ENCODE data around the gene IL1RN. TPM values are rescaled to one million over a fixed set of nuclear protein-coding genes. Genes with fewer than 3 reads are reported as not detected.
A peak's percentile ranks its signal among the peaks of the same experiment; 100 is the strongest.

The IL1RN gene
- total RNA-seq, 1 donor from 2014 or later: 0.57 TPM

DNA sequence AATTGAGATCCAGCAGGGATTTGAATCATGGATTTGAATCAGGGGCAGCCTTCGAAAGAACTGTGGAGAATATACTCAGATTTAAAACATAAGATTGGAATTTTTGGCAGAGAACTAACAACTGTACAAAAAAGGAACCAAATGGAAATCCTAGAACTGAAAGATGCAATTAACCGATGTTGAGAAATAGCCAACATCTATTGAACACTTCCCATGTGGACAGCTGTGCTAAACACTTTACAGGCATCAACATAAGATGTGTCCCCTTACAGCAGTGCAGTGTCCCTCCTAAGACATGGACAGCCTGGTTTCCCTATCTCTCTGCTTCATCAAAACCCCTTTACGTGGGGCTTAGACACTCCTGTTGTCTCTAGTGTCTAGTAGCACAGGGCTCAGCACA lies 3.7 kb upstream of the IL1RN start:
- peak; percentile 47 for ATAC-seq
- intact Hi-C loops (cut with micrococcal nuclease): no loop called here
- DNase-seq: no peak

DNA sequence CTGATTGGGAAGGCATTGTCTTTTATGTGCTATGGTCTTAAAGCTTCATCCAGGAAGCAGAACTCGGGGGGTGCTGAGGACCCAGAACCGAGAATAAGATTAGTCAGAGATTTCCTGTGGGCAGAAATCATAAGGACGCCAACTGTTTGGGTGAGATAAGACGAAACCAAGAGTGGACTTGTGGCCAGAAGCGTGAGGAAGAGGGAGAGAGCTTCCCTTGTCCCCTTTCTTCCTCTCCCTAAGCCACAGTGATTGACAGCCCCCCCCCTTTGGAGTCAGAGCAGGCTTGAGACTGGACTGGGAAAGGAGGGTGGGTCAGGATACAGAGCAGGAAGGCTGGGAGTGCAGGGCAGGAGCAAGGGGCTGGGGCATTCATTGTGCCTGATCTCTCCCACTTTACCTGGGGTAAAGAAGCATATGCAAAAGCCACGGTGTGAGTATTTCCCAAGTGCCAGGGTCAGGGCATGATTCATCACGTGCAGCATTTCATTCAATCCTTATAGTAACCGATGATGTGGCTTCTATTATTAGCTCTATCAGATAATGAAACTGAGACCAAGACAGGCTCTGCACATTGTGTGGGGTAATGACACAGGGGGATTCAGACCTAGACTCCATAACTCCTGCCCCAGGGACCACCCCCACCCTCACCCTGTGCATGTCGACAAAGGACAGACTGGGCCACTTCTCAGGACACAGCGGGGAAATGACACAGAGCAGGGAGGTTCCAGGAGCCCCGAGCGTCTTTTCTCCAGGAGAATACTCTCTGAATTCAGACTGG lies 3.0 kb upstream of the IL1RN start:
- intact Hi-C loops (cut with micrococcal nuclease): no loop called here
- ATAC-seq (peak; percentile 46), DNase-seq (no peak)

DNA sequence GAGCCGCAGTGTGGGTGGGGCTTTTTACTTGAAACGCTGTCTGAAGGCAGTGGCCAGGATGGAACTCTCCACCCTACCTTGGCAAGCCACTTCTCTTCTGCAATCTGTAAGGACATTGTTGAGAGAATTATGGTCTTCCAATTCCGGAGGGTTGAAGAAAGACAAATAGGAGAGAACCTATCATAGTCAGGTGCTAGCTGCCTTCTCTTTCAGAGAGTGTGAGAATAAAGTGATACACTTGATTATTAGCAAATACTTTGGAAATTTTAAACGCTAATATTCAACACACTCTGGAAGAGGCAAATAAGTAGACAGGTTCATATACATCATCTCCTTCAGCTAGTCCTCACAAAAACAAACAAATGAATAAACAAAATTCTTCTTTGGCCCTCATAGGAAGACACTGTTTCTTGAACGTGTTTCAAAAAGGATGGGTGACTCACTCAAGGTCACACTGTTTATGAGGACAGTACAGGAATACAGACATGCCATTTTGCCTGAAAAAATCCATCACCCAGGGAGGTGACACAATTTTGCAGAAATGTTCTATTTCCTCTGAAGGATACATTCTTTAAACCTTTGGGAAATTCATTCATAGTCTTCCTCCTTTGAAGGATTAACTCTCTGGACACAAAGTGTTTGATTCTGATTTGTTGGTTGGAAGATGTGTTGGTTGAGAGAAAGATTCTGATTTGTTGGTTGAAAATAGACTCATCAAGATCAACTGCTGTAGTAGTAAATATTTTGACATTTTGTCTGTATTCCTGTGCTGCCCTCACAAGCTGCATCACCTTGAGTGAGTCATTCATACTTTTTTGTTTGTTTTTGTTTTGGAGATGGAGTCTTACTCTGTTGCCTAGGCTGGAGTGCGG lies 2.2 kb upstream of the IL1RN start:
- ATAC-seq (no peak), DNase-seq (no peak)
- intact Hi-C loops (cut with micrococcal nuclease): no loop called here

DNA sequence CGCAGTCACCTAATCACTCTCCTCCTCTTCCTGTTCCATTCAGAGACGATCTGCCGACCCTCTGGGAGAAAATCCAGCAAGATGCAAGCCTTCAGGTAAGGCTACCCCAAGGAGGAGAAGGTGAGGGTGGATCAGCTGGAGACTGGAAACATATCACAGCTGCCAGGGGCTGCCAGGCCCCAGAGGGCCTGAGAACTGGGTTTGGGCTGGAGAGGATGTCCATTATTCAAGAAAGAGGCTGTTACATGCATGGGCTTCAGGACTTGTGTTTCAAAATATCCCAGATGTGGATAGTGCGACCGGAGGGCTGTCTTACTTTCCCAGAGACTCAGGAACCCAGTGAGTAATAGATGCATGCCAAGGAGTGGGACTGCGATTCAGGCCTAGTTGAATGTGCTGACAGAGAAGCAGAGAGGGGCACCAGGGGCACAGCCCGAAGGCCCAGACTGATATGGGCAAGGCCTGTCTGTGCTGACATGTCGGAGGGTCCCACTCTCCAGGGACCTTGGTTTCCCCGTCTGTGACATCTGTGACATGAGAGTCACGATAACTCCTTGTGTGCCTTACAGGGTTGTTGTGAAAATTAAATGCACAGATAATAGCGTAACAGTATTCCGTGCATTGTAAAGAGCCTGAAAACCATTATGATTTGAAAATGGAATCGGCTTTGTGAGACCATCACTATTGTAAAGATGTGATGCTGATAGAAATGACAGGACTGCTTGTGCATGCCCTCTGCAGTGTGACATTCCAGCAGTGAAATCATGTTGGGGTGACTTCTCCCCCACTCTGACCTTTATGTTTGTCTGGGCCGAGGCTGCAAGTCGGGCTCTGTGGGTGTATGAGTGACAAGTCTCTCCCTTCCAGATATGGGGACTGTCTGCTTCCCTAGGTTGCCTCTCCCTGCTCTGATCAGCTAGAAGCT lies 510 bp downstream of the IL1RN start:
- intact Hi-C loops (cut with micrococcal nuclease): no loop called here
- DNase-seq (no peak), ATAC-seq (no peak)

GRCh38 chr2:113129519-113130078 lies 2.2 kb downstream of the IL1RN start:
- no peak for ATAC-seq
- intact Hi-C loops (cut with micrococcal nuclease): no loop called here

GRCh38 chr2:113131352-113132185 lies 4.2 kb downstream of the IL1RN start:
- intact Hi-C loops (cut with micrococcal nuclease): no loop called here
- no peak for DNase-seq

More at GRCh38 chr2:113129519-113130078, 2.2 kb downstream of the IL1RN start:
- no peak for DNase-seq

GRCh38 chr2:113132414-113133021 lies 5.1 kb downstream of the IL1RN start:
- DNase-seq: no peak
- ATAC-seq: no peak
- intact Hi-C loops (cut with micrococcal nuclease): no loop called here

More at GRCh38 chr2:113131352-113132185, 4.2 kb downstream of the IL1RN start:
- no peak for ATAC-seq

- intact Hi-C loops (cut with micrococcal nuclease): no loop called here
- ATAC-seq (no peak), DNase-seq (no peak)
Measured at GRCh38 chr2:113133704-113134598, 6.6 kb downstream of the IL1RN start.

- DNase-seq (no peak), ATAC-seq (no peak)
- intact Hi-C loops (cut with micrococcal nuclease): no loop called here
Measured at GRCh38 chr2:113134717-113135116, 7.3 kb downstream of the IL1RN start.

GRCh38 chr2:113135317-113135716 lies 7.9 kb downstream of the IL1RN start:
- intact Hi-C loops (cut with micrococcal nuclease): no loop called here
- DNase-seq (no peak), ATAC-seq (no peak)

GRCh38 chr2:113136828-113137775 lies 9.7 kb downstream of the IL1RN start:
- DNase-seq (no peak), ATAC-seq (peak; percentile 34)
- intact Hi-C loops (cut with micrococcal nuclease): no loop called here

- DNase-seq (no peak), ATAC-seq (no peak)
- intact Hi-C loops (cut with micrococcal nuclease): no loop called here
Measured at GRCh38 chr2:113137827-113138226, 10.4 kb downstream of the IL1RN start.

- peak; percentile 46 for ATAC-seq
- DNase-seq: no peak
- intact Hi-C loops (cut with micrococcal nuclease): no loop called here
Measured at GRCh38 chr2:113138428-113139322, 11.3 kb downstream of the IL1RN start.

- ATAC-seq (no peak), DNase-seq (no peak)
- intact Hi-C loops (cut with micrococcal nuclease): no loop called here
Measured at GRCh38 chr2:113141451-113141850, 14.1 kb downstream of the IL1RN start.

DNA sequence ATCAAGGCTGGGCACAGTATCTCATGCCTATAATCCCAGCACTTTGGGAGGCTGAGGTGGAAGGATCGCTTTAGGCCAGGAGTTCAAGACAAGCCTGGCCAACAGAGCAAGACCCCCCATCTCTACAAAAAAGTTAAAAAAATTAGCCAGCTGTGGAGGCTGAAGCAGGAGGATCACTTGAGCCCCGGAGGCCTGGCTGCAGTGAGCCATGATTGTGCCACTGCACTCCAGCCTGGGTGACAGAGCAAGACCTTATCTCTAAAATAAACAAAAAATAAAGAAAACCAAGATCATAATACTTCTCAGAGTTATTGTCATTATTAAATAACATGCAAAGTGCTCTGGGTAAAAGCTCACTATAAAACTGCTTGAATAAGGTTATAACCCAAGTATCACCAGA lies 14.9 kb downstream of the IL1RN start:
- no peak for ATAC-seq
- intact Hi-C loops (cut with micrococcal nuclease): no loop called here
- no peak for DNase-seq
